Daoy (cell line): ENCODE results near the gene ZFPL1. TPM values are rescaled to one million over a fixed set of nuclear protein-coding genes. Genes with fewer than 3 reads are reported as not detected.

Experiments used
- DNase-seq: peaks from one replicate; pipeline ENCODE4 v3.0.0-alpha.2; 2015; ENCODE audit warnings: low read depth
- total RNA-seq: library from RNA; depleted of rRNA; stranded (reverse); fragments of >200 nt; shearing (Covaris generic); gene quantifications from 2 replicates; pipeline ENCODE4 v1.2.3, GENCODE V29; 2014; rRNA removed

Gene ZFPL1
- 36.6 and 52.9 TPM in 2 replicates for total RNA-seq

DNA sequence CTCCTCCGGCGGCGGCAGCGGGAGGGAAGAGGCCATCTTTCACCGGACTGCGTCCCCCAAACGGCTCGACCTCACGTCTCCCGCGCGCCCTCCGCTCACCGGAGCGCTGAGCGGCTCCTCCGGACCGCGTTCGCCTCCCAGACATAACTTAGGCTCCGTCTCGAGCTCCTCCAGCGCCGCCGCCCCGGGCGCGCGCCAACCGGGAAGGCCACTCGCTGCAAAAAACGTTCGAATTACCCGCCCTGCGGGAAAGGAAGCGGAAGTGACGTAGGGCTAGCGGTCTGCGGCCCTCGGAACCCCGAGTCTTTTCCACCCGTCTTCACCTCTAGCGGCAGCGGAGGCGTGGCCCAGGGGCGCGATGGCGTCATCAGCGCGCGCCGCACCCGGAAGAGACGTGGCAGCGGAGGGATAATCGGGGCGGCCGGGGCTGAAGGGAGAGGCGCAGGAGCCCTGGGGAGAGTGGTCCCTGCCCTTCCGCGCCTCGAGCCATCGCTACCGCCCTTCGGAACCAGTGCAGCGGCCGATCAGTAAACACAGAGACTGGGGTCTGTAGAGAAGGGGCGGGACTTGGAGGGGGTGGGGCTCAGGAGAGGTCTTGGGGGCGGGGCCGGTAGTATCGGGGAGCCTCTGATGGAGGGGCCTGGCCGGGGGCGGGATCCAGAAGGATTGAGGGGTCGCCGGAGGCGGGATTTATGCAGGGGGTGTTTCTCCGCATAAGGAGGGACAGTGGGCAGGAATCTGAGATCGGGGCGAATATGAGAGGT is at the start of gene ZFPL1, which contains the start of gene CDCA5:
Gene ZFPL1, plus strand, starts transcription at position 389 of the 764 bp plus-strand sequence. CDS start 477 bp downstream, outside the sequence.
Gene CDCA5, minus strand, starts transcription at position 207 of the 764 bp plus-strand sequence. Its CDS starts 62 bp downstream, at position 145.
- peak; percentile 97 for DNase-seq

DNA sequence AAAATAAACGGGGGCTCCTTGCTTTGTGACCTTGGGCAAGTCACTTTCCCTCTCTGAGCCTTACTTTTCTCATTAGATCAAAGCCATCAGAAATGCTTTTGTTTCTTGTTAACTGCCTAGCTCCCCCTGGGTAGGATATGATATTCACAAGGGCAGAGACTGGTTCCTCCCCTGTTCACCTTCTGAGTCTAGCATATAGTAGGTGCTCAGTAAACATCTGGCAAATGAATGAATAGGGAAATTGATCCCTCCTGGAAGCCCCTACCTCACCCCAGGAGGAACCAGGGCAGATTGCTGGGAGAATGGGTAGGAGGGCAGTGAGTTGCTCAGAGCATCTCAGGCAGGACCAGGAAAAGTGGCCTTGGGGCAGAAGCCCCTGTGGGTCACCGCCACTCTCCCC is 49.6 kb upstream of the ZFPL1 start:
- no peak for DNase-seq

DNA sequence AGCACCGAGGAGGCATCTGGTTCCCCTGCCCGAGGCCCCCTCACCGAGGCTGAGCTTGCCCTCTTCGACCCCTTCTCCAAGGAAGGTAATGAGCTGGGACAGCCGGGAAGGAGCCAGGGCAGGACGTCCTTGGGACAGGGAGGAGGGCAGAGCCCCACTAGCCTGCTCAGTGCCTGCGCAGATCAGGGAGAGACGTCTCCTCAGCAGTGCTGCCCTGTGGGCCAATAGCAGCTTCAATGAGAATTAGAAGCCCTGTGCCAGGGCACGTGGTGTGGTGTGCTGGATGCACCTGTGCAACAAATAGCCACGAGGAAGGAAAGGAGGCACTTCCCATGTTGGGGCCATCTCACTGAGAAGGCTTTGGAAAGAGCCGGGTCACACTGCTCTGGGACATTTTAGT is 48.4 kb upstream of the ZFPL1 start:
- no peak for DNase-seq

DNA sequence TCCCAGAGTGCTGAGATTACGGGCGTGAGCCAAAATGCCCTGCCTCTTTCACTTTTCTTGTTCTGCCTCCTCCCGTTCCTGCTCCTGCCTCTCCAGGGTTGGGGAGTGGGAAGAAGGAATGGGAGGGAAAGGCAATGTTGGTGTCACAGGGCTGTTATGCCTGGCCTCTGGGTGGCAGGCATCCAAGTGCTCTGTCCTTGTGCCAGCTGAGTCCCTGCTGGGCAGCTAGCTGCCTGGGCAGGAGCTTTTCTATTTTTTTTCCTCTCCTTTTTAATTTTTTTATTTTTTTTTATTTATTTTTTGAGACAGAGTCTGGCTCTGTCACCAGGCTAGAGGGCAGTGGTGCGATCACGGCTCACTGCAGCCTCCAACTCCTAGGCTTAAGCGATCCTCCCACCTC is 47.1 kb upstream of the ZFPL1 start:
- no peak for DNase-seq

DNA sequence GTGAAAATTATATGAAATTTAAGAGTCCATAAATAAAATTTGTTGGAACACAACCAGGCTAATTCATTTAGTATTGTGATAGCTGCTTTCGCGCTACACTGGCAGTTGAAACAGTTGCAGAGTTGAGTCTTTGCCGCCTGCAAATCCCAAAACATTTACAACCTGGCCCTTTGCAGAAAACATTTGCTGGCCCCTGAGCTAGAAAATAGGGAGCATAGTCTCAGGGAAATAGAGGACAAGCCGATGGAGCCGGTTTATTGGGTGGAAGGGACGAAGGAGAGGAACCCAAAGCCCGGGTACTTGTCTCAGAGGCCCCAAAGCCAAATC is 43.5 kb upstream of the ZFPL1 start:
- DNase-seq: no peak

DNA sequence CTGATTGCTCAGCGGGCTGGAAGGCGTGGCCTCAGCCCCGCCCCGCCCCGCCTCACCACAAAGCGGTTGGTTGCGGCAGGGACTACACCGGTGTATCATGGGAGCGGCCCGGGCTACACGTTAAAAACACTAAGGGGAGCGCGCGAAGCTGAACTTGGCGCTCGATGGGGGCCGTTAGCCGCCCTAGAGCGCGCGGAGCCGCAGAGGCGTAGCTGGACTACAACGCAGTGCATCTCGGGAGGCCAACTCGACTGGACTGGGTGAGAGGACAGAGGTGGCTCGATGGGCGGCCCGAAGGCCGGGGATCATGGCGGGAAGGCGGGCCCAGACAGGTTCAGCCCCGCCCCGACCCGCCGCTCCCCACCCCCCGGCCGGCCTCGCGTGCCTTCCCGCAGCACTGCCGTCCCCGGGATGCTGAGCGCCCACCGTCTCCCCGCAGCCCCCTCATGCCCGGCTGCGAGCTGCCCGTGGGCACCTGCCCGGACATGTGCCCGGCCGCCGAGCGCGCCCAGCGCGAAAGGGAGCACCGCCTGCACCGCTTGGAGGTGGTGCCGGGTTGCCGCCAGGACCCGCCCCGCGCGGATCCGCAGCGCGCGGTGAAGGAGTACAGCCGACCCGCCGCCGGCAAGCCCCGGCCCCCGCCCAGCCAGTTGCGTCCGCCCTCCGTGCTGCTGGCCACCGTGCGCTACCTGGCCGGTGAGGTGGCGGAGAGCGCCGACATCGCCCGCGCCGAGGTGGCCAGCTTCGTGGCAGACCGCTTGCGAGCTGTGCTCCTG is 43.0 kb upstream of the ZFPL1 start, which contains the start of gene SAC3D1:
Gene SAC3D1, plus strand, starts transcription at position 364 of the 776 bp plus-strand sequence. Its CDS starts 83 bp downstream, at position 447.
- peak; percentile 98 for DNase-seq

DNA sequence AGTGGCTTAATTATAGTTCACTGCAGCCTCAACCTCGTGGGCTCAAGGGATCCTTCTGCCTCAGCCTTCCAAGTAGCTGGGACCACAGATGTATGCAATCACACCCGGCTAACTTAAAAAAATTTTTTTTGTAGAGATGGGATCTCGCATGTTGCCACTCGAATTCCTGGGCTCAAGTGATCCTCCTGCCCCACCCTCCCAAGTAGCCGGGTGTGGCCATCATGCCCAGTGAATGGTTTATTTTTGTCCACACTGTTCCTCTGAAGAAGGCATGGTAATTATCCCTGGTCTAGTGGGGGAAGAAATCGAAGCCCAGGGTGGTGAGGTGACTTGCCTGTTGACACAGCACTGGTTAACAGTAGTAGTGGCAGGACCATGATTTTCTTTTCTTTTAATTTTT is 41.1 kb upstream of the ZFPL1 start:
- DNase-seq: no peak

DNA sequence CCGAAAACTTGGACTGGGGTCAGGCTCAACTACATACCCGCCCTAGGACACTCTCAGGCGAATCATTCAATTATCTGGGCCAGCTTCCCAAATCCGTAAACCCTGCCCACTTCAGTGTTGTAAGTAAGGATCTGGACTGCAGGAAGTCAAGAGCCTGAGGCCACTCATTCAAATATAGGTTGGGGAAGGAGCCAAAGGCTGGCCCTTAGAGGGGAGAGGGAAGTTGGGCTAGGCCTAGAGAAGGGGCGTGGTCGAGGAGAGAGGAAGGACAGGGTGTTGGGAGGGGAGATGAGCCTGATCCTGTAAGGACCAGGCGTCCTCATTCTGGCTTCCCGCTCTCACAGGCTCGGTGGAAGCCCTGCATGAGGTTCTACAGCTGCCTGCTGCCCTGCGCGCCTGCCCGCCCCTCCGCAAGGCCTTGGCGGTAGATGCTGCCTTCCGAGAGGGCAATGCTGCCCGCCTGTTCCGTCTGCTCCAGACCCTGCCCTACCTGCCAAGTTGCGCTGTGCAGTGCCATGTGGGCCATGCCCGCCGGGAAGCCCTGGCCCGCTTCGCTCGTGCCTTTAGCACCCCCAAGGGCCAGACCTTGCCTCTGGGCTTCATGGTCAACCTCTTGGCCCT is 40.0 kb upstream of the ZFPL1 start:
- no peak for DNase-seq

DNA sequence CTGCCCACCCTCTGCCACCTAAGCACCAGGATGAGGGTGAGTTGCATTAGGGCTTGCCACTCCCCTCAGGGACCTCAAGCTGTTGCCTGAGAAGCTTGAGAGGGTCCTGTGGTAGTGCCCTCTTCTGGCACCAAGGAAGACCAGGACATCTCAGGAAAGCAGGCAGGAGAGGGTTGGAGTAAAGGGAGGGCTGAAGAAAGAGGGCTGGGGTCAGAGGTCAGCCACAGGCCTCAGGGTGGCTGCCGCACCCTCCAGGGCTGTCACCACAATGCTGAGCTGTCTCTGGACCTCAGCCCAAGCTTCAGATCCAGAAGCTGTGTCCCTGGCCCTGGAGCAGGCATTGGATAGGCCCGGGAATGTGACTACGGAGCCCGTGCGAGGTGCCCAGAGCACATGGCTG is 39.0 kb upstream of the ZFPL1 start:
- no peak for DNase-seq

DNA sequence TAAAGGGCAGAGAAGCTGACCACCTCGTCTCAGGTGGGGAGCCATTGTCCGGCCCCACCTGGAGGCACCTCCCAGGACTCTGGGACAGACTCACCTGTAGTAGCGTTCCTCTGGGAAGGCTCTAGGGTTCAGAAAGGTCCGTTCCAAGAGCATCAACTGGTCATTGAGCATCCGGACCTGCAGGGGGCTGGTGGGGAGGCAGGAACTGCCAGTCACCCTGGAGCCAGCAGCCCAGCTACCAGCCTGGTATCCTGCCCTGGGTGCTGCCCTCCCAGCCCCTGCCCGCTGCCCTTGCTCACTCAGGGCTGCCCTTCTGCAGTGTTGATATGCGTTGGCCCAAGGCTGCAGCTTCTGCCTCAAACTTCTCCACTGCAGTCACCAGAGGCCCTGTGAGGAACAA is 38.3 kb upstream of the ZFPL1 start:
- DNase-seq: no peak

DNA sequence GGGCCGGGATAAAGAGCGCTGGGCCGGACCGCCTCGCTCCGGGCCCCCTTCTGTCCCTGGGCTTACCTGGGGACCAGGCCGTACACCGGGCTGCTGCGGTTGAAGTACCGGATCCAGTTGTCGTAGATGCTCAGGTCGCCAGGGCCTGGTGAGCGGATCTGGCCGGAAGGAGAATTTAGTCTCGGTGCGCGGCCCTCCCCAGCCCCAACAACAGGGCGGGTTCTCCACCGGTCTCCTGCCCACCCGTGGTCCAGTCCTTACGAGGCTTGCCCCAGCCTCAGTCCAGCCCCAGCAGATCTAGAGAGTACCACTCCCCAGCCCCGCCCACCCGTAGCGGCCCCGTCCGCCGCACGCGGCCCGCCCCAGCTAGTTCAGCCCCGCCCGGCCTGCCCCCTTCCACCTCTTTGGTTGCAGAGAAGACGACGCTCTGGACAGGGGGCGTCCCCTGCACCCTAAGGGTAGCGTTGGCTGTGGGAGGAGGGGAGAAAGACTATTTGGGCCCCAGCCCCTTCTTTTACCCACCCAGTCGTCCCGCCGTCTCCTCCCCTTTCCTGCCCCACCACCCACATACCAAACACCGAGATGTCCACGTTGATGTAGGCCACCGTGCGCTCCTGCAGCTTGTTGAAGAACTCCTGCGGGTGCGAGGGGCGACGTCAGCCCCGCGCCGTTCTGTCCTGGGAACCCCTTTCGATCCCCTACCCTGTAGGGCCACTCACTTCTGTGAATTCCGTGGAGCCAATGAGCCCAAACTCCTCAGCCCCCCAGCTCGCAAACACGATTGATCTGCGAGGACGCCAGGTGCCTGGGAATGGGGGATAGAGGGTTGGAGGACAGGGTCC is 36.2 kb upstream of the ZFPL1 start:
- DNase-seq: no peak

DNA sequence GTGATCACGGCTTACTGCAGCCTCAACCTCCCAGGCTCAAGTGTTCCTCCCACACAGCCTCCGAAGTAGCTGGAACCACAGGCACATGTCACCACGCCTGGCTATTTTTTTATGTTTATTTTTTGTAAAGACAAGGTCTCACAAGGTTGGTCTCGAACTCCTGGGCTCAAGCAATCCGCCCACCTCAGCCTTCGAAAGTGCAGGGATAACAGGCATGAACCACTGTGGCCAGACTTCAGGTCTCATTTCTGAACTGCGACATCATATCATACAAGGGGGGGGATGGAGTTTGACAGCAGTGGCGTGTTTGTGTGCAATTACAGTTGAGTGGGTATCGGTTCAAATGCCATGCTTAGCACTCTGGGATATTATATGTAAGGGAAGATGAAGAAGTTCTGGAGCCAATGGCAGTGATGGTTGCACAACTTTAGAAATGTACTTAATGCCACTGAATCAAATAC is 32.6 kb upstream of the ZFPL1 start:
- DNase-seq: peak; percentile 22

DNA sequence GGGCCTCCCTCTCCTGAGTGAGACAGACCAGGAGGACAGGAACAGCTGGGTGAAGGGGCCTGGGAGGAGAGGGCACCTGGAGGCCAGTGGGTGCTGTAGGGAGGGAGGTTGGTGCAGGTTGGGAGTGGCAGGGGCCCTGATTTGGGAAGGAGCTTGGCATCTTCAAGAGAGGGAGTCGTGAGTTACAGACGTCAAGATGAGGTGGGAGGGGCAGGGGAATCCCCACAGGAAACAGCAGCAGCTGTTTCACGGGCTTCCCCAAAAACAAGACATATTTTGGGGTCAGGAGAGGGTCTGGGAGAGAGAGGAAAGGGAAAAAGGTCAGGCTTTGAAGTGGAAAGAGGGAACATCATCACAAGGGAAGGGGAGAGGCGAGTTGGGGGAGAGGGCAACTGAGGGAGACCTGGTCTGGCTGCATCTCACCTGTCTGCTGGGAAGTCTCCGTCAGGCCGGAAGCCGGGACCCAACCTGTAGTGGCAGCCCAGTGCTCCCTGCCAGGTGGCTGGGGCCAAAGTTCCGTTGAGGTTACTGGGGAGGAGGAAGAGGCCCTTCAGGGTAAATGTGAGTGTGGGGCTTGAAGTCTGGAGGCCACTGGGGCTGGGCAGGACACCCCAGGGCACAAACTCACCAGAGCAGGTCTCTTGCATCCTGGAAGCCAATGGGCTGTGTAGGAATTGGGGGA is 30.1 kb upstream of the ZFPL1 start:
- no peak for DNase-seq

DNA sequence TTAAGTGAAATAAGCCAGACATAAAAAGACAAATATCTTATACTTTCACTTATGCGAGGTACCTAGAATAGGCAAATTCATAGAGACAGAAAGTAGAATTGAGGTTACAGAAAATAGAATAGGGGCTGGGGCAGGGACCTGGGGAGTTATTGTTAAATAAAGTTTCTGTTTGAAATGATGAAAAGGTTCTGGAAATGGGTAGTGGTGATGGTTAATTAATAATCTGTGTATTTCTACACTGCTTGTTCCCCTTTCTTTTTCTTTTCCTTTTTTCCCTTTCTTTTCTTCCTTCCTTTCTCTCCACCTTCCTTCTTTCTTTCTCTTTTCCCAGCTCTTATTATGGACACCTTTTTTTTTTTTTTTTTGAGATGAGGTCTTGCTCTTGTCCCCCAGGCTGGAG is 28.5 kb upstream of the ZFPL1 start:
- DNase-seq: no peak

DNA sequence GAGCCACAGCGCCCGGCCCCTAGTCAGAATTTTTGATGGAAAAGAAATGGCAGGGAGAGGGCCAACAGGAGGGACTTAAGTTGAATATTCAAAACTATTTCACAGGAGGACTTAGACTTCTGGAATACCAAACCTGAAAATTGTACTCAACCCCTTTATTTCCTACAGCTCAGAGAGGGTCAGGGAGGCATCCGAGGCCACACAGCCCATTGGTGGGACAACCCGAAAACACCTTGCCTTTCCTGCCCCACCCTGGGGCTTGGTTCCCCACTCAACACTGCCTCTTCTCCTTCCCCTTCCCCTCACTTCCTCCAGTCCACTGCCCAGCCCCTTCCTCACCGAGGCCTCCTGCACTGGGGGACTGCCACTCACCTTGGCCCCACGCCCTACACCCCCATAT is 27.0 kb upstream of the ZFPL1 start:
- no peak for DNase-seq

DNA sequence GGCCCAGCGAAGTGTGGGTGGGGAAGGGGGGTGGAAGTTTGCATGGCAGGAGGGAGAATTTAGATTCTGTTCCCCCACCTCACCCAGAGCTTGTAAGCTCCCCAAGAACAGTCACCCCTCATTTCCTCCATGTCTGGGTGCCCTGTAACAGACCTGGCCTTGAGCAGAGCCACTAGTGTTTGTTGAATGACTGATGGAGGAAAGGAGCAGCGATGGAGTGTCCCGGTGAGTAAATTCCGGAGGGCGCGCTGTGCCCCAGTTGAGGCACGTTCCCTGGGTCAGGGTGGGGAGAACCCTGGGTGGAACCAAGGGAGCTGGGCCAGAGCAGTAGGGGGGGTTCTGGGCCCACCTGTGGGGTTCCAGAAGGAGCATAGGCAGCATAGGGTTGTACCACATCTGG is 26.5 kb upstream of the ZFPL1 start:
- DNase-seq: no peak

DNA sequence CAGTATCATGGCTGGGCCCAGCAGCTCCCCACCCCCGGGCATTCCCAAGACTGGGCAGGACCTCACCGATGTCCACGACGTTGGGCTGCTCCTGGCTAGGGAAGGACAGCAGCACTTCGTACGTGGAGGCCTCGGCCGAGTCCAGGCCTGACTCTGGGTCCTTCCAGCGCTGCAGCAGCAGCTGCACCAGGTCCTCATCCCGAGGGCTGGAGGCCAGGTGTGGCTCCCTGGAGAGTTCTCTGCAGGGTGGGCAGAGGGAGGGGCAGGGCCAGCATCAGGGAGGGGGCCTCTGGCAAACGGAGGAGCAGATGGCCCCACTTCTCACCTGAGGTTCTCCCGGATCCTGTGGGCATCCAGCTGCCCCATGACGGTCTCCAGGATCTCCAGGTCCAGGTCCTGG is 26.0 kb upstream of the ZFPL1 start:
- DNase-seq: no peak

DNA sequence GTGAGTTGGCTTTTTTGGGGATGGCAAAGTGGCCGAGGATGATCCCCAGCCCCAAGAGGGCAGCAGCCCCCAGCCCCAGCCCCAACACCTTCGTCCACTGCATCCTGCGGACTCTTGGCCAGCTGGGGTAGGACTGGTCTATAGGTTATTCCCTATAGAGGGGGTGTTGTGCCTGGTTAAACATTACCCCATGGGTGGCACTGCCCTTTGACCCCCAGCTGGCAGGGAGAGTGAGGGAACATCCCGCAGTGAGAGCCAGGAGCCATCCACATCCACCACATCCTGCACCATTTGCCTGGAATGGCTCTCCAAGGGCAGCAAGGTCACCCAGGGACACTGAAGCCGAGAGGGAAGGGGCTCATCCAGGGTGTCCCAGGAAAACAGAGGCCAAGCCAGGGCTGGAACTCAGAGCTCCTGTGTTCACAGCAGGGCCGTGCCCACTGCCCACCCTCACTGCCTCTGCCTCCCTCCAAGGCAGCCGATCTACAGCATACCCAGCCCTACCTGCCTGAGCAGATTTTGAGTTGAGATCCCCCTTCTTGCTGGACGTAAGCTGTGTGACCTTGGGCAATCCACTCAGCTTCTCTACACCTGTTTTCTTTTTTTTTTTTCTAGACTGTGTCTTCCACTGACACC is 25.5 kb upstream of the ZFPL1 start, which contains the start of gene NAALADL1:
Gene NAALADL1, minus strand, starts transcription at position 135 of the 636 bp plus-strand sequence. Its CDS starts 32 bp downstream, at position 103.
- DNase-seq: no peak

DNA sequence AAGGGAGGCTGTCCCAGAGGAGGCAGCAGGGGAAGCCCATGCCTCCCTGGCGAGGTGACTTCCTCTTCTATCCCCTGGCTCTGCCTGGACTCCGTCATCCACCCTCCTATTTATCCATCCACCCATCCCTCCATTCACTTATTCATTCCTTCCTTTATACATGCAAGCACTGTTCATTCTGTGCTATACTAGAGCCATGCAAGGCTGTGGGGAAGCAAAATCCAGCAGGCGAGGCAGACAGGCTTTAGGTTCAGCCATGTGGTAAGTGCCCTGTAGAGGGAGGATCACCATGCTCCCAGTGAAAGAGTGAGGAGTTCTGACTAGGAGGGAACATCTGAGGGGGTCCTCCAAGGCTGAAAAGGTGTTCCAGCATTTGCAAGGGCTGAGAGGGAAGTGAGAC is 24.5 kb upstream of the ZFPL1 start:
- DNase-seq: no peak
